ENCODE measurements around the gene MCOLN2.

DNA sequence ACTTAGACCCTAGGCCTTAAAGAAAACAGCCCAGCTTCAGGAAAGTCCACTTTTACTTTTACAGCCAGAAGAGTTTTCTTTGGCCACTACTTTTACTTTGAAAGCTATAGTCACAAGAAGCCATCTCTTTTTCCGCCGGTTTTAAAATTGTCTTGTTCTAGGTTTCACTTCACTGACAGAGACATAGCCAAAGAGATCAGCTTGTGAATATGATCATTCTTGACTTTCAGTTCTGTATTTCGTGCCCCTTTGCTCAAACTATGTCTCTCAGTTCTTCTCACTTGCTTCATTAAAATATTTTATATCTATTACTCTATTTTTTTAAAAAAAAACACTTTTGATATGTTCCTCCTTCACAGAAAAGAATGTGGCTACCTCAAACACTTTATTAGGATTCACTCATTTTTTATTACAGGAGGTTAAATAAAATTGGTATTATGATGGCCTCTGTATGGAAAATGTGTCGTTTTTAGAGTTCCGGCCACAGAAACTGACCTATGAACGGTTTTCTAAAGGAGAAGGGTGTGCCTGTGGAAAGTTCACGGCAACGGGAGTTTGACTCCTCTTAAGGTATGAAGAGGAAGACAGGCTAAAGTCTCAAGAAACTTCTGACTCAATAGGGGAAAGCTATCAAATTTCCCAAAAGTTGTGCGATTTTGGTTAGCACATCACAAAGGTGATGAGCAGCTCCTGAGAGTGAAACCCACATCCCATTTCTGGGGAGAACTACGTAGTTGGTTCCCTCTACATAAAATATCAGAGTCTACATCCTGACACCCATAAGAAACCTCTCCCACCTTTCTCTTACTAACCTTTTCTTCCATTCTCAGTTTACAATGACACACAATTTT is 1.2 kb downstream of the MCOLN2 start:
- TF ChIP-seq, protein P1, sequence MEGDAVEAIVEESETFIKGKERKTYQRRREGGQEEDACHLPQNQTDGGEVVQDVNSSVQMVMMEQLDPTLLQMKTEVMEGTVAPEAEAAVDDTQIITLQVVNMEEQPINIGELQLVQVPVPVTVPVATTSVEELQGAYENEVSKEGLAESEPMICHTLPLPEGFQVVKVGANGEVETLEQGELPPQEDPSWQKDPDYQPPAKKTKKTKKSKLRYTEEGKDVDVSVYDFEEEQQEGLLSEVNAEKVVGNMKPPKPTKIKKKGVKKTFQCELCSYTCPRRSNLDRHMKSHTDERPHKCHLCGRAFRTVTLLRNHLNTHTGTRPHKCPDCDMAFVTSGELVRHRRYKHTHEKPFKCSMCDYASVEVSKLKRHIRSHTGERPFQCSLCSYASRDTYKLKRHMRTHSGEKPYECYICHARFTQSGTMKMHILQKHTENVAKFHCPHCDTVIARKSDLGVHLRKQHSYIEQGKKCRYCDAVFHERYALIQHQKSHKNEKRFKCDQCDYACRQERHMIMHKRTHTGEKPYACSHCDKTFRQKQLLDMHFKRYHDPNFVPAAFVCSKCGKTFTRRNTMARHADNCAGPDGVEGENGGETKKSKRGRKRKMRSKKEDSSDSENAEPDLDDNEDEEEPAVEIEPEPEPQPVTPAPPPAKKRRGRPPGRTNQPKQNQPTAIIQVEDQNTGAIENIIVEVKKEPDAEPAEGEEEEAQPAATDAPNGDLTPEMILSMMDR (IDR thresholded peaks at IDR 0.05), result no peak
- no peak for TF ChIP-seq POLR2A (IDR thresholded peaks at IDR 0.05)

Measured in body of pancreas (tissue), 4 donors.